H1 (cell line): ENCODE data around the gene SCGB1A1. TPM values are rescaled to one million over a fixed set of nuclear protein-coding genes. Genes with fewer than 3 reads are reported as not detected.

ENCODE experiments used
- CTCF ChIA-PET: fragments of 300-600 bp; sonication (Branson Sonifier 250); formaldehyde crosslinking; loops from one replicate; lab custom pipeline; 2021; ENCODE audit not compliant: partially characterized antibody; lab: Charles Lee
- POLR2A ChIA-PET: fragments of 300-600 bp; sonication (Branson Sonifier 250); formaldehyde crosslinking; loops from one replicate; lab custom pipeline; 2021; ENCODE audit warnings: inconsistent platforms; ENCODE audit not compliant: partially characterized antibody; lab: Charles Lee
- DNase-seq, 2 experiments: peaks; one replicate each; pipeline versions ENCODE4 v3.0.0 to v3.0.0-alpha.2; 2010 to 2022; ENCODE audit warnings: low spot score in 2 of 2, low read depth in 1 of 2, mixed read lengths in 1 of 2
- FAIRE-seq: peaks from 2 replicates; lab custom pipeline; 2011; peaks lifted over from hg19 to GRCh38; lab: Jason Lieb, UNC
- H2AFZ ChIP-seq: 2 replicates; pipeline ENCODE4 v1.8.1; 2012; ENCODE audit warnings: low read length, inconsistent platforms
- H2AK5ac ChIP-seq: 2 replicates; pipeline ENCODE4 v1.6.1; 2013; ENCODE audit warnings: low read depth, low read length
- H2BK120ac ChIP-seq: replicated peaks from 2 replicates; pipeline ENCODE3; 2013; ENCODE audit warnings: low read depth, low read length, inconsistent platforms
- H2BK12ac ChIP-seq: 2 replicates; pipeline ENCODE4 v1.6.1; 2013; ENCODE audit warnings: low read depth, low read length
- H2BK15ac ChIP-seq: 2 replicates; pipeline ENCODE4 v1.6.1; 2013; ENCODE audit warnings: low read length
- H2BK20ac ChIP-seq: 2 replicates; pipeline ENCODE4 v1.6.1; 2013; ENCODE audit warnings: low read length
- H2BK5ac ChIP-seq: 2 replicates; pipeline ENCODE4 v1.6.1; 2013; ENCODE audit warnings: low read depth, low read length
- H3K14ac ChIP-seq: 2 replicates; pipeline ENCODE4 v1.6.1; 2013; ENCODE audit warnings: inconsistent platforms; ENCODE audit not compliant: insufficient read length
- H3K18ac ChIP-seq: 2 replicates; pipeline ENCODE4 v1.6.1; 2013; ENCODE audit warnings: low read length; ENCODE audit errors: extremely low read depth
- H3K23ac ChIP-seq: 2 replicates; pipeline ENCODE4 v1.6.1; 2013; ENCODE audit warnings: inconsistent platforms; ENCODE audit not compliant: insufficient read length
- H3K23me2 ChIP-seq: 2 replicates; pipeline ENCODE4 v1.6.1; 2013; ENCODE audit warnings: low read depth, low read length
- H3K27ac ChIP-seq: 2 replicates; pipeline ENCODE4 v1.6.1; 2011; ENCODE audit warnings: low read depth, low read length, inconsistent platforms
- H3K27me3 ChIP-seq, 4 experiments: replicated peaks in 1 of 4; 1 replicate in 1 of 4; 2 replicates in 3 of 4; pipeline versions ENCODE4 v1.6.1 to v1.8.1; 2011 to 2013; ENCODE audit warnings: low read length in 3 of 4, mild to moderate bottlenecking in 3 of 4, inconsistent platforms in 2 of 4, mixed read lengths in 2 of 4, moderate library complexity in 1 of 4; ENCODE audit not compliant: control insufficient read depth in 3 of 4, insufficient read depth in 3 of 4; ENCODE audit errors: extremely low read depth in 1 of 4
- H3K36me3 ChIP-seq, 4 experiments: 2 replicates each; pipeline versions ENCODE4 v1.6.1 to v1.8.1; 2011 to 2013; ENCODE audit warnings: mild to moderate bottlenecking in 4 of 4, low read length in 3 of 4, moderate library complexity in 2 of 4, control low read depth in 1 of 4, inconsistent platforms in 1 of 4; ENCODE audit not compliant: insufficient read depth in 4 of 4, control insufficient read depth in 2 of 4
- H3K4ac ChIP-seq: replicated peaks from 2 replicates; pipeline ENCODE3; 2013; ENCODE audit warnings: low read length, low read depth, mixed read lengths, inconsistent platforms; ENCODE audit not compliant: insufficient read length
- H3K4me1 ChIP-seq, 4 experiments: replicated peaks in 1 of 4; 1 replicate in 1 of 4; 2 replicates in 3 of 4; pipeline versions ENCODE4 v1.6.1 to v1.8.1; 2011 to 2013; ENCODE audit warnings: low read length in 3 of 4, inconsistent platforms in 2 of 4, mixed read lengths in 1 of 4; ENCODE audit not compliant: insufficient read depth in 4 of 4, control insufficient read depth in 3 of 4
- H3K4me2 ChIP-seq, 2 experiments: 2 replicates each; pipeline versions ENCODE4 v1.6.1 to v1.8.1; 2011 to 2013; ENCODE audit warnings: low read depth in 2 of 2, low read length in 2 of 2, control low read depth in 1 of 2, inconsistent platforms in 1 of 2, mild to moderate bottlenecking in 1 of 2; ENCODE audit not compliant: insufficient read depth in 1 of 2
- H3K4me3 ChIP-seq, 4 experiments: fragments of 200-600, 300-600 bp in 1 of 4; sonication (generic), shearing (Covaris generic), sonication (Bioruptor Twin) in 1 of 4; 2 replicates each; pipeline versions ENCODE4 v1.5.1 to v1.8.1; 2011 to 2016; ENCODE audit warnings: low read length in 4 of 4, low read depth in 3 of 4, control low read depth in 2 of 4, inconsistent platforms in 2 of 4, mild to moderate bottlenecking in 2 of 4, mixed read lengths in 1 of 4, moderate library complexity in 1 of 4; ENCODE audit not compliant: insufficient read depth in 2 of 4; ENCODE audit errors: extremely low read depth in 1 of 4
- H3K56ac ChIP-seq: replicated peaks from 2 replicates; pipeline ENCODE3; 2013; ENCODE audit warnings: low read depth, mild to moderate bottlenecking, mixed read lengths, low read length, inconsistent platforms; ENCODE audit not compliant: insufficient read length
- H3K79me1 ChIP-seq: 2 replicates; pipeline ENCODE4 v1.6.1; 2013; ENCODE audit warnings: low read depth, low read length, control low read depth
- H3K79me2 ChIP-seq, 2 experiments: 2 replicates each; pipeline versions ENCODE4 v1.6.1 to v1.8.1; 2012 to 2013; ENCODE audit warnings: low read length in 2 of 2, mild to moderate bottlenecking in 2 of 2, inconsistent platforms in 1 of 2; ENCODE audit not compliant: insufficient read depth in 2 of 2, control insufficient read depth in 1 of 2
- H3K9ac ChIP-seq, 4 experiments: replicated peaks in 1 of 4; 1 replicate in 1 of 4; 2 replicates in 3 of 4; pipeline versions ENCODE4 v1.6.1 to v1.8.1; 2011 to 2013; ENCODE audit warnings: low read depth in 3 of 4, low read length in 3 of 4, control low read depth in 2 of 4, mild to moderate bottlenecking in 2 of 4, moderate library complexity in 2 of 4, inconsistent platforms in 1 of 4; ENCODE audit errors: extremely low read depth in 1 of 4
- H3K9me3 ChIP-seq, 2 experiments: 2 replicates each; pipeline versions ENCODE4 v1.6.1 to v1.8.1; 2012 to 2013; ENCODE audit warnings: mild to moderate bottlenecking in 2 of 2, moderate library complexity in 2 of 2, control low read depth in 1 of 2, inconsistent platforms in 1 of 2, low read depth in 1 of 2, low read length in 1 of 2, mixed read lengths in 1 of 2; ENCODE audit not compliant: insufficient read depth in 2 of 2
- H4K20me1 ChIP-seq, 2 experiments: replicated peaks in 1 of 2; 2 replicates each; pipeline versions ENCODE3 to v1.8.1; 2011 to 2013; ENCODE audit warnings: inconsistent platforms in 2 of 2, low read length in 2 of 2, mild to moderate bottlenecking in 1 of 2; ENCODE audit not compliant: insufficient read depth in 2 of 2, control insufficient read depth in 1 of 2
- H4K5ac ChIP-seq: 2 replicates; pipeline ENCODE4 v1.6.1; 2013; ENCODE audit warnings: low read length, low read depth, mixed read lengths, inconsistent platforms; ENCODE audit not compliant: insufficient read length
- H4K8ac ChIP-seq: 2 replicates; pipeline ENCODE4 v1.8.0; 2013; ENCODE audit warnings: mild to moderate bottlenecking, moderate library complexity, low read length, inconsistent platforms; ENCODE audit not compliant: insufficient read depth; ENCODE audit errors: extremely low read depth
- H4K91ac ChIP-seq: replicated peaks from 2 replicates; pipeline ENCODE3; 2013; ENCODE audit warnings: low read length, mixed read lengths, inconsistent platforms; ENCODE audit not compliant: insufficient read length
- FOSL1 ChIP-seq: IDR thresholded peaks from 2 replicates; pipeline ENCODE4 v1.6.1; 2011; ENCODE audit warnings: mild to moderate bottlenecking, low read depth, low read length, moderate library complexity; ENCODE audit not compliant: insufficient read depth
- HDAC6 ChIP-seq: IDR thresholded peaks from one replicate; pipeline ENCODE4 v1.7.1; 2012; ENCODE audit warnings: low read depth, mild to moderate bottlenecking, inconsistent platforms, low read length, moderate library complexity
- WGBS, 2 experiments: shearing (Covaris generic) in 1 of 2; methylation state at CpG; one replicate each; pipeline versions ENCODE4 v1.1.6 to v1.1.7; 2013 to 2015; ENCODE audit warnings: low lambda C conversion rate in 2 of 2, mixed read lengths in 2 of 2, inconsistent platforms in 1 of 2, low coverage in 1 of 2, missing lambda C conversion rate in 1 of 2; ENCODE audit not compliant: insufficient replicate concordance in 2 of 2, insufficient coverage in 1 of 2, insufficient read length in 1 of 2; ENCODE audit errors: extremely low coverage in 1 of 2, missing lambda C conversion rate in 1 of 2; 5-methylcytosine and 5-hydroxymethylcytosine counted together
- polyA plus RNA-seq, 7 experiments: library from polyadenylated mRNA; depleted of rRNA in 3 of 7; stranded (reverse) in 5 of 7; unstranded in 2 of 7; fragments of >200 nt in 5 of 7; fragments of 200-250 nt in 2 of 7; gene quantifications; 1 replicate in 5 of 7; 2 replicates in 1 of 7; 4 replicates in 1 of 7; pipeline versions ENCODE4 v1.2.1 to v1.2.3, GENCODE V29; 2011 to 2013; ENCODE audit warnings: missing spikeins in 2 of 7, mixed read lengths in 2 of 7
- total RNA-seq: library from RNA; stranded (reverse); fragmentation: NEBNext Ultra II Directional; extraction: Animal tissue kit (Norgen Biotek cat#: 25700); gene quantifications from 2 replicates; pipeline ENCODE4 v1.2.1, GENCODE V29; 2021
- TF ChIP-seq, protein P1 (sequence below): IDR thresholded peaks from 2 replicates; pipeline ENCODE4 v1.6.1; 2012; ENCODE audit warnings: low read length, inconsistent platforms

SCGB1A1 gene
- total and polyA plus RNA-seq, 2 of the 8 experiments (the other 6 are each of a cell fraction or from before 2014, with no cell fraction given): not detected

DNA sequence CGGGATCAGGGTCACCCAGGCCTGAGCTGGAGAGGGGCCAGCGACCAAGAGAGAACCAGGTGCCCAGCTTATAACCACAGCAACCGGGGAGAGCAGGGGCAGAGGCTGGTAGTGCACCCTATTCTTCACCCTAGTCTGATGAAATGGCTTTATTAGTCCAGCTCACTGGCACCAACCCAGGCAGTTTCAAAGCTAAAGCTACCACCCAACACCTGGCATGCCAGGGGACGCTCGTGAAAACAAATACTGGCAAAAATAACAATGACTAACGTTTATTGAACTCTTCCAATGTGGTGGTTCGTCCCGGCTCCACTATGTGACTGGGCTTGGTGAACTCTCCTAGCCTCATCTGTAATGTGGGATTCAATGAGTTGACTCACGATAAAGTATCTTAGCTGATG, 30.6 kb downstream of the SCGB1A1 start:
- H3K4me1 ChIP-seq: peaks cover 0 to 4% (median 0%) of the 10 kb centered on the region in 4 experiments; a peak in 1 of 7 replicates
- no peak overlapping the region for H3K9ac ChIP-seq
- H4K91ac ChIP-seq: no peak overlapping the region
- H3K27ac ChIP-seq: no peak overlapping the region
- H2BK5ac ChIP-seq: no peak overlapping the region
- CTCF ChIA-PET: interaction anchor here (1.1 to 2.5 kb wide), 6 partner anchors 11 to 243 kb away, joined by 3 to 8 read pairs (median 4); no protein-coding TSS in a partner anchor
- TF ChIP-seq, protein P1, sequence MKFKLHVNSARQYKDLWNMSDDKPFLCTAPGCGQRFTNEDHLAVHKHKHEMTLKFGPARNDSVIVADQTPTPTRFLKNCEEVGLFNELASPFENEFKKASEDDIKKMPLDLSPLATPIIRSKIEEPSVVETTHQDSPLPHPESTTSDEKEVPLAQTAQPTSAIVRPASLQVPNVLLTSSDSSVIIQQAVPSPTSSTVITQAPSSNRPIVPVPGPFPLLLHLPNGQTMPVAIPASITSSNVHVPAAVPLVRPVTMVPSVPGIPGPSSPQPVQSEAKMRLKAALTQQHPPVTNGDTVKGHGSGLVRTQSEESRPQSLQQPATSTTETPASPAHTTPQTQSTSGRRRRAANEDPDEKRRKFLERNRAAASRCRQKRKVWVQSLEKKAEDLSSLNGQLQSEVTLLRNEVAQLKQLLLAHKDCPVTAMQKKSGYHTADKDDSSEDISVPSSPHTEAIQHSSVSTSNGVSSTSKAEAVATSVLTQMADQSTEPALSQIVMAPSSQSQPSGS: no peak
- TF ChIP-seq HDAC6: no peak
- no peak for TF ChIP-seq FOSL1
- no peak overlapping the region for H2BK12ac ChIP-seq
- no peaks in the 10 kb centered on the region for H3K79me2 ChIP-seq
- no peak overlapping the region for H3K4ac ChIP-seq
- no peak overlapping the region for H3K14ac ChIP-seq
- 89% methylated on average over 9 of the region's 9 CpGs; no CpG with 5 or more reads in 1 of the 2 experiments for WGBS, 2 experiments
- H2AFZ ChIP-seq: no peak overlapping the region
- no peak overlapping the region for H2AK5ac ChIP-seq
- H3K27me3 ChIP-seq: no peaks in the 10 kb centered on the region
- no peak overlapping the region for H3K4me2 ChIP-seq
- no peak overlapping the region for H4K5ac ChIP-seq
- H2BK120ac ChIP-seq: no peak overlapping the region
- no peak overlapping the region for H2BK15ac ChIP-seq
- no peak overlapping the region for H2BK20ac ChIP-seq
- no peaks in the 10 kb centered on the region for H3K36me3 ChIP-seq
- no peak overlapping the region for H3K4me3 ChIP-seq
- no peak overlapping the region for H3K56ac ChIP-seq
- POLR2A ChIA-PET: interaction anchor here (1.0 kb wide), 1 partner anchor 111 kb away, joined by 4 read pairs; no protein-coding TSS in a partner anchor
- H3K9me3 ChIP-seq: no peaks in the 10 kb centered on the region
- H3K23ac ChIP-seq: no peak overlapping the region
- no peak overlapping the region for H4K8ac ChIP-seq
- no peak overlapping the region for H3K18ac ChIP-seq
- no peak for FAIRE-seq
- no peak for DNase-seq
- no peaks in the 10 kb centered on the region for H3K23me2 ChIP-seq
- no peaks in the 10 kb centered on the region for H3K79me1 ChIP-seq
- no peaks in the 10 kb centered on the region for H4K20me1 ChIP-seq
